ENCODE data around the gene MPIG6B. TPM values are rescaled to one million over a fixed set of nuclear protein-coding genes. Genes with fewer than 3 reads are reported as not detected.

MPIG6B gene
- total and polyA plus RNA-seq, 7 experiments from 2014 or later, result 0.12 to 4.7 (median 0.64) TPM

Small RNA genes within 50 kb of the gene (microRNA-seq; reads per million reads assigned to microRNA genes)
- gene MIR4646 (ENCODE audit: borderline microRNAs expressed), result not detected

Other genes starting within 250 kb of the MPIG6B start
Only the 30 nearest of the 42 such genes appear.
- gene LTA, start 151.1 kb upstream of the MPIG6B start, total RNA-seq, result 100 to 1,000 TPM in 1 of 5 experiments, 10 to 100 TPM in 4; 12.3 to 110 (median 20.2) TPM
- gene LTA, start 151.1 kb upstream of the MPIG6B start, polyA plus RNA-seq, result 10 to 100 TPM; 24.0 to 27.5 TPM
- 100 to 1,000 TPM in 1 of 5 experiments, 10 to 100 TPM in 1, 1 to 10 TPM in 3; 5.4 to 125 (median 8.7) TPM for gene TNF, start 147.8 kb upstream of the MPIG6B start, total RNA-seq
- 1 to 10 TPM in 1 of 2 donors, under 1 TPM in 1; 0.73 to 1.1 TPM for gene TNF, start 147.8 kb upstream of the MPIG6B start, polyA plus RNA-seq
- gene LTB, start 140.9 kb upstream of the MPIG6B start, total RNA-seq, result 1,000 to 10,000 TPM in 1 of 5 experiments, 100 to 1,000 TPM in 4; 370 to 1,909 (median 670) TPM
- 1,000 to 10,000 TPM; 1,970 to 2,371 TPM for gene LTB, start 140.9 kb upstream of the MPIG6B start, polyA plus RNA-seq
- 100 to 1,000 TPM in 2 of 5 experiments, 10 to 100 TPM in 3; 15.1 to 234 (median 32.0) TPM for gene LST1, start 137.1 kb upstream of the MPIG6B start, total RNA-seq
- 10 to 100 TPM in 1 of 2 donors, 1 to 10 TPM in 1; 8.4 to 15.3 TPM for gene LST1, start 137.1 kb upstream of the MPIG6B start, polyA plus RNA-seq
- gene NCR3, start 130.4 kb upstream of the MPIG6B start, total RNA-seq, result 10 to 100 TPM in 2 of 5 experiments, 1 to 10 TPM in 2, under 1 TPM in 1; 0.97 to 47.1 (median 6.7) TPM
- gene NCR3, start 130.4 kb upstream of the MPIG6B start, polyA plus RNA-seq, result 10 to 100 TPM; 11.0 to 19.7 TPM
- gene AIF1, start 108.1 kb upstream of the MPIG6B start, total RNA-seq, result 100 to 1,000 TPM in 1 of 5 experiments, 10 to 100 TPM in 4; 33.1 to 160 (median 62.0) TPM
- 100 to 1,000 TPM; 140 to 182 TPM for gene AIF1, start 108.1 kb upstream of the MPIG6B start, polyA plus RNA-seq
- gene PRRC2A, start 102.7 kb upstream of the MPIG6B start, total RNA-seq, result 100 to 1,000 TPM; 203 to 238 (median 226) TPM
- 1 to 10 TPM; 3.9 to 8.2 TPM for gene PRRC2A, start 102.7 kb upstream of the MPIG6B start, polyA plus RNA-seq
- 100 to 1,000 TPM; 260 to 321 (median 280) TPM for gene BAG6, start 70.7 kb upstream of the MPIG6B start, total RNA-seq
- 10 to 100 TPM; 14.4 to 24.3 TPM for gene BAG6, start 70.7 kb upstream of the MPIG6B start, polyA plus RNA-seq
- gene APOM, start 67.5 kb upstream of the MPIG6B start, total RNA-seq, result 1 to 10 TPM in 4 of 5 experiments, under 1 TPM in 1; 0.78 to 4.3 (median 2.8) TPM
- gene APOM, start 67.5 kb upstream of the MPIG6B start, polyA plus RNA-seq, result 1 to 10 TPM; 3.8 to 5.0 TPM
- 10 to 100 TPM; 14.0 to 32.8 (median 23.2) TPM for gene C6orf47, start 62.6 kb upstream of the MPIG6B start, total RNA-seq
- gene C6orf47, start 62.6 kb upstream of the MPIG6B start, polyA plus RNA-seq, result 10 to 100 TPM; 22.3 to 33.7 TPM
- gene GPANK1, start 58.4 kb upstream of the MPIG6B start, total RNA-seq, result 10 to 100 TPM; 12.8 to 35.1 (median 28.9) TPM
- 10 to 100 TPM; 24.0 to 27.2 TPM for gene GPANK1, start 58.4 kb upstream of the MPIG6B start, polyA plus RNA-seq
- 100 to 1,000 TPM; 101 to 215 (median 133) TPM for gene CSNK2B, start 57.3 kb upstream of the MPIG6B start, total RNA-seq
- 100 to 1,000 TPM; 260 to 275 TPM for gene CSNK2B, start 57.3 kb upstream of the MPIG6B start, polyA plus RNA-seq
- gene LY6G5B, start 53.4 kb upstream of the MPIG6B start, total RNA-seq, result 10 to 100 TPM; 27.7 to 51.0 (median 42.9) TPM
- not detected for gene LY6G5B, start 53.4 kb upstream of the MPIG6B start, polyA plus RNA-seq
- gene LY6G5C, start 42.3 kb upstream of the MPIG6B start, total RNA-seq, result 1 to 10 TPM; 2.4 to 4.3 (median 3.1) TPM
- 10 to 100 TPM in 1 of 2 donors, 1 to 10 TPM in 1; 6.4 to 10.2 TPM for gene LY6G5C, start 42.3 kb upstream of the MPIG6B start, polyA plus RNA-seq
- gene ABHD16A, start 20.0 kb upstream of the MPIG6B start, total RNA-seq, result 10 to 100 TPM; 60.1 to 71.7 (median 65.2) TPM
- 10 to 100 TPM; 31.1 to 42.5 TPM for gene ABHD16A, start 20.0 kb upstream of the MPIG6B start, polyA plus RNA-seq
- gene LY6G6F, start 16.5 kb upstream of the MPIG6B start, total RNA-seq, result under 1 TPM in 1 of 5 experiments, not detected in 4; 0.56 TPM
- gene LY6G6F, start 16.5 kb upstream of the MPIG6B start, polyA plus RNA-seq, result not detected
- gene LY6G6D, start 8.0 kb upstream of the MPIG6B start, total RNA-seq, result not detected
- gene LY6G6D, start 8.0 kb upstream of the MPIG6B start, polyA plus RNA-seq, result not detected
- 1 to 10 TPM in 1 of 5 experiments, not detected in 4; 1.2 TPM for gene LY6G6C, start 1.6 kb upstream of the MPIG6B start, total RNA-seq
- not detected for gene LY6G6C, start 1.6 kb upstream of the MPIG6B start, polyA plus RNA-seq
- gene DDAH2, start 5.9 kb downstream of the MPIG6B start, total RNA-seq, result 10 to 100 TPM in 2 of 5 experiments, 1 to 10 TPM in 3; 4.9 to 31.4 (median 7.1) TPM
- 10 to 100 TPM; 13.1 to 15.3 TPM for gene DDAH2, start 5.9 kb downstream of the MPIG6B start, polyA plus RNA-seq
- 100 to 1,000 TPM in 2 of 5 experiments, 10 to 100 TPM in 3; 29.3 to 494 (median 58.2) TPM for gene CLIC1, start 13.2 kb downstream of the MPIG6B start, total RNA-seq
- gene CLIC1, start 13.2 kb downstream of the MPIG6B start, polyA plus RNA-seq, result 100 to 1,000 TPM; 102 to 122 TPM
- gene MSH5, start 16.6 kb downstream of the MPIG6B start, total RNA-seq, result 10 to 100 TPM; 10.3 to 52.2 (median 11.4) TPM
- 1 to 10 TPM in 1 of 2 donors, under 1 TPM in 1; 0.51 to 2.6 TPM for gene MSH5, start 16.6 kb downstream of the MPIG6B start, polyA plus RNA-seq
- 10 to 100 TPM in 1 of 5 experiments, 1 to 10 TPM in 4; 2.3 to 11.1 (median 3.3) TPM for gene SAPCD1, start 39.3 kb downstream of the MPIG6B start, total RNA-seq
- gene SAPCD1, start 39.3 kb downstream of the MPIG6B start, polyA plus RNA-seq, result not detected
- 1 to 10 TPM in 3 of 5 experiments, under 1 TPM in 2; 0.53 to 4.5 (median 1.1) TPM for gene VWA7, start 54.0 kb downstream of the MPIG6B start, total RNA-seq
- gene VWA7, start 54.0 kb downstream of the MPIG6B start, polyA plus RNA-seq, result not detected
- gene VARS1, start 72.4 kb downstream of the MPIG6B start, total RNA-seq, result 10 to 100 TPM; 34.3 to 84.2 (median 53.2) TPM
- 10 to 100 TPM; 32.2 to 44.8 TPM for gene VARS1, start 72.4 kb downstream of the MPIG6B start, polyA plus RNA-seq
- 10 to 100 TPM; 22.9 to 94.5 (median 29.2) TPM for gene LSM2, start 83.6 kb downstream of the MPIG6B start, total RNA-seq
- 10 to 100 TPM; 58.9 to 67.9 TPM for gene LSM2, start 83.6 kb downstream of the MPIG6B start, polyA plus RNA-seq
- 1 to 10 TPM; 3.3 to 5.5 (median 4.7) TPM for gene HSPA1L, start 91.9 kb downstream of the MPIG6B start, total RNA-seq
- 1 to 10 TPM; 2.3 to 3.6 TPM for gene HSPA1L, start 91.9 kb downstream of the MPIG6B start, polyA plus RNA-seq
- 100 to 1,000 TPM in 1 of 5 experiments, 10 to 100 TPM in 3, 1 to 10 TPM in 1; 6.7 to 125 (median 30.3) TPM for gene HSPA1A, start 92.2 kb downstream of the MPIG6B start, total RNA-seq
- 10 to 100 TPM; 26.0 to 52.5 TPM for gene HSPA1A, start 92.2 kb downstream of the MPIG6B start, polyA plus RNA-seq
- 10 to 100 TPM in 4 of 5 experiments, 1 to 10 TPM in 1; 8.6 to 68.9 (median 28.9) TPM for gene HSPA1B, start 104.4 kb downstream of the MPIG6B start, total RNA-seq
- gene HSPA1B, start 104.4 kb downstream of the MPIG6B start, polyA plus RNA-seq, result 1 to 10 TPM; 2.8 to 3.6 TPM
- gene NEU1, start 139.4 kb downstream of the MPIG6B start, total RNA-seq, result 10 to 100 TPM; 18.6 to 35.0 (median 20.1) TPM
- gene NEU1, start 139.4 kb downstream of the MPIG6B start, polyA plus RNA-seq, result 10 to 100 TPM; 13.6 to 19.9 TPM
- not detected for gene SLC44A4, start 155.6 kb downstream of the MPIG6B start, total RNA-seq
- not detected for gene SLC44A4, start 155.6 kb downstream of the MPIG6B start, polyA plus RNA-seq

Measured in naive thymus-derived CD4-positive, alpha-beta T cell (primary cell).